OCI-LY1 (cell line): ENCODE measurements around the gene MAD1L1.

Source experiments
- CTCF ChIP-seq: fragments of 200-600 bp; sonication (generic), shearing (Covaris generic); IDR thresholded peaks from 2 replicates; pipeline ENCODE4 v1.5.1; 2017; ENCODE audit warnings: mild to moderate bottlenecking, antibody characterized with exemption, low read length, moderate library complexity, mixed read lengths
- EZH2 ChIP-seq: fragments of 200-600 bp; sonication (generic), shearing (Covaris generic); IDR thresholded peaks from 2 replicates; pipeline ENCODE4 v1.8.0; 2017; ENCODE audit warnings: borderline replicate concordance, mixed run types, mild to moderate bottlenecking, antibody characterized with exemption, low read length, moderate library complexity, mixed read lengths

DNA sequence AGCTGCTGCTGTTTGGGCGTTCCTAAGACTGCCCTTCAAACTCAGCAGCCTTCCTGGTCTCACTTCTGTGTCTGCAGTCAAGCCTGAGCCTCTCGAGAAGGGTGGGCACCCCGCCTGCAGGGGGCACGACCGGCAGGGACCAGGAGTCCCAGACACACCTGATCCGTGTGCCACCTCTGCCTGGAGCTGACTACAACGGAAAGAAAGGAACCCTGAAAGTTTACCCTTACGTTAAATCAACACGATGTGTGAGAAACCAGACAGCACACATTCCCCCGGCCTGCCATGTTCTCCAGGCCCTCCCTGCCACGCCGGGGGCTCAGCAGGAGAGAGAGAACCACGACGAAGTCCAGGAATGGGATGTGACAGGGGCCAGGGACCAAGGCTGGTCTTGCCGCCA is 5.0 kb downstream of the MAD1L1 start:
- TF ChIP-seq CTCF (no peak), EZH2 (no peak)
